COLO829 (cell line): ENCODE measurements around the gene SLC26A1.
"Not testable (repeated sequence)": the region's sequence is repeated elsewhere in the genome, so short reads cannot be mapped to it uniquely, and the experiment has no call there.

Experiments used
- DNase-seq: peaks from one replicate; pipeline ENCODE4 v3.0.0; 2012; ENCODE audit warnings: low spot score

The SLC26A1 gene

GRCh38 chr4:952881-953573 lies 40.2 kb downstream of the SLC26A1 start:
- DNase-seq: no peak

GRCh38 chr4:951594-952468 lies 41.4 kb downstream of the SLC26A1 start:
- no peak for DNase-seq

- no peak for DNase-seq
Observed at GRCh38 chr4:951186-951585, 42.0 kb downstream of the SLC26A1 start.

DNA sequence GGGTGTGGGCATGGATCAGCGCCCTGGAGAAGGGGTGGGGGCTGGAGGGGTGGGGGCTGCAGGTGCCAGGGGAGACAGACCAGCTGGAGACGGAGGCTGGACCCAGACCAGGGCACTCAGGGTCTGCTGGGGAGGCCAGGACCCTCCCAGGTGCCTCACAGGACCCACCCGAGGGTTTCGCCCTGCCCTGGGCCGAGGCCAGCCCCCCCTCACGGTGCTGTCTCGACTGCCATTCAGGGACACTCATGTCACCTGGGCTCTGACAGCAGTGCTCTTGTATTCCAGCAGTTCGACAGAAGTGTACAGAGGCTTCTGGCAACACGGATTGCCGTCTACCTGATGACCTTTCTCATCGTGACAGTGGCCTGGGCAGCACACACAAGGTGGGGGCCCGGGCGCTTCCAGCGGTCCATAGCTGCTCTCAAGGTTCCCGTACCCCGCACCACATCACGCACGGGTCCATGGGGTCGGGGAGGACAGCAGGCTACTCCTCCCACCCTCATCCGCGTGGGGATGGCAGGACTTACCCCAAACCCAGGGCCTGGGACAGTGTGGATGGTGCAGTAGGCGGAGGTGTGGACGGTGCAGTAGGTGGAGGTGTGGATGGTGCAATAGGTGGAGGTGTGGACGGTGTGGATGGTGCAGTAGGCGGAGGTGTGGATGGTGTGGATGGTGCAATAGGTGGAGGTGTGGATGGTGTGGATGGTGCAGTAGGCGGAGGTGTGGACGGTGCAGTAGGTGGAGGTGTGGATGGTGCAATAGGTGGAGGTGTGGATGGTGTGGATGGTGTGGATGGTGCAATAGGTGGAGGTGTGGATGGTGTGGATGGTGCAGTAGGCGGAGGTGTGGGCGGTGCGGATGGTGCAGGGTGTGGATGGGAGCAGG lies 42.8 kb downstream of the SLC26A1 start:
- no peak for DNase-seq

- no peak for DNase-seq
Observed at GRCh38 chr4:949656-950055, 43.5 kb downstream of the SLC26A1 start.

DNA sequence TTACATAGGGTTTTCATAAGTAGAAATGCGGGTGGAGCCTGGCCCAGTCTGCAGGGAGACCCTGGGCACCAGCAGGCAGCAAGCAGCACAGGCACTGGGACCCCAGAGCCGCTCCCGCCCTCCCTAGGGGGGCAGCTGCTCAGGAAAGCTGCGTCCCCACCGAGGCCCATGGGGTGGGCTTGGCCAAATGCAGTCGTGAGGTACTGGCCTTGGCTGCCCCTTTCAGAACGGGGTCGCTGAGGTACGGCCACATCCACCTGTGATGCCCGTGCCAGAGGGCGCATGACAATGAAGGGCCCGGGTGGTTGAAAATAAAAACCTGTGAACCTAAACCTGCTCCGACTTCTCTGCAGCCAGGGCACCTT lies 44.3 kb downstream of the SLC26A1 start:
- DNase-seq: no peak

GRCh38 chr4:948101-948935 lies 44.9 kb downstream of the SLC26A1 start:
- no peak for DNase-seq

- no peak for DNase-seq
Observed at GRCh38 chr4:947491-947971, 45.7 kb downstream of the SLC26A1 start.

- DNase-seq: no peak
Observed at GRCh38 chr4:946517-947471, 46.4 kb downstream of the SLC26A1 start.

GRCh38 chr4:946103-946450 lies 47.1 kb downstream of the SLC26A1 start:
- no peak for DNase-seq

DNA sequence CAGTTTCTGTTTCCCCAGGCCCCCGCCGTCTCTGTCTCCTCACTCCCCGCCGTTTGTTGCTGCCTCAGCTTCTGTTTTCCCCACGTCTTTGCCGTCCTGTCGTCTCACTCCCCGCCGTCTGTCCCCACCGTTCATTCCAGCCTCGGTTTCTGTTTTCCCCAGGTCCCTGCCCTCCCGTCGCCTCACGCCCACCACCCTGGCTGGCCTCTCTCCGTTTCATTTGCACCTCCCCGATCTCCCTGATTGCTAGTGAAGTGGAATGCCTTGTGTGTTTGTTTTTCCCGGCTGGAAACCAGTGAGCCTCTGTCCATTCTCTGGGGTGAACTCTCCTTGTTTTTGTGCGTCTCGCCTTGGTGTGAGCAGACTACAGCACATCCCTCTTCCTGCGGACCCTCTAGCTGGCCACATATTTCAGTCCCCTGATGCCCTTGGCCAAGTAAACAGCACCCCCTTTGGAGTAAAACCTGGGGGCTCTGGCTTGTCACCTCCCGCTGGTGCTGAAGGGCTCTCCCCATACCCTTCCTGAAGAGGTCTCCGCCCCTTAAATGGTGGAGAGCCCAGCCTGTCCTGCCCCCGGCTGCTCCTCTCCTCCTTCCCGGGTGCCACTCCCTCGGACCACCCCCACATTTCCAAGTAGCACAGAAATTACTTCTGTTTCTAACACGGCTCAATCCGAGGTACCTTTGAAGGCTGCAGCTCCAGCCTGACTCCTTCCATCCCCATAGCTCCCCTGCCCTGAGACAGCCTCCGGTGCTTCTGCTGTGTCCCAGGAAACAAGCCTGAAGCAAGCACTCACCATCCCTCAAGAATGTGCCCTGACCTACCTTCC lies 47.7 kb downstream of the SLC26A1 start:
- no peak for DNase-seq

GRCh38 chr4:939508-939907 lies 53.7 kb downstream of the SLC26A1 start:
- DNase-seq: not testable (repeated sequence)
